Transverse colon (tissue), 3 donors: Measurements from ENCODE around the gene FOS.

ENCODE experiments used
- POLR2A ChIP-seq: fragments of 450-650 bp; IDR thresholded peaks from one replicate; pipeline ENCODE4 v1.6.1; 2016; ENCODE audit warnings: antibody characterized with exemption, mild to moderate bottlenecking, moderate library complexity
- TF ChIP-seq, protein P1 (sequence below), 5 experiments: fragments of 200-600 bp in 3 of 5; fragments of 450-650 bp in 2 of 5; sonication (generic) in 3 of 5; IDR thresholded peaks; 1 replicate in 2 of 5; 2 replicates in 3 of 5; pipeline ENCODE4 v1.5.1; 2016 to 2017; ENCODE audit warnings: antibody characterized with exemption in 5 of 5, inconsistent platforms in 3 of 5, mild to moderate bottlenecking in 2 of 5, moderate library complexity in 1 of 5

DNA sequence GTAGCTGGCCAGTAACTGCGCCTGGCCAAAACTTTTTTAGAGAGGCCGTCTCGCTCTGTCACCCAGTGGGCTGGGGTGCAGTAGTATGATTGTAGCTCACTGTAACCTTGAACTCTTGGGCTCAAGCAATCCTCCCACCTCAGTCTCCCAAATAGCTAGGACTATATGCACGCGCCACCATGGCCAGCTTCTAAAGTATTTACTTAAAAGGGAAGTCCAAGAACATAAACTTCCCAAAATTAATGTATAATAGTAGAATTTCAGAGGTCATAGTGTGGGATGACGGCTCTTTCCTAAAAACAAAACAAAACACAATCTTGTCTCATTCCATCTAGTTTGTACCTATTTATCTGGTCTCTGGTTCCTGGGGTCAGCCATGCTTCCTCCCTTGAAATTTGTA lies 42.2 kb upstream of the FOS start:
- no peak for TF ChIP-seq POLR2A
- TF ChIP-seq, protein P1, sequence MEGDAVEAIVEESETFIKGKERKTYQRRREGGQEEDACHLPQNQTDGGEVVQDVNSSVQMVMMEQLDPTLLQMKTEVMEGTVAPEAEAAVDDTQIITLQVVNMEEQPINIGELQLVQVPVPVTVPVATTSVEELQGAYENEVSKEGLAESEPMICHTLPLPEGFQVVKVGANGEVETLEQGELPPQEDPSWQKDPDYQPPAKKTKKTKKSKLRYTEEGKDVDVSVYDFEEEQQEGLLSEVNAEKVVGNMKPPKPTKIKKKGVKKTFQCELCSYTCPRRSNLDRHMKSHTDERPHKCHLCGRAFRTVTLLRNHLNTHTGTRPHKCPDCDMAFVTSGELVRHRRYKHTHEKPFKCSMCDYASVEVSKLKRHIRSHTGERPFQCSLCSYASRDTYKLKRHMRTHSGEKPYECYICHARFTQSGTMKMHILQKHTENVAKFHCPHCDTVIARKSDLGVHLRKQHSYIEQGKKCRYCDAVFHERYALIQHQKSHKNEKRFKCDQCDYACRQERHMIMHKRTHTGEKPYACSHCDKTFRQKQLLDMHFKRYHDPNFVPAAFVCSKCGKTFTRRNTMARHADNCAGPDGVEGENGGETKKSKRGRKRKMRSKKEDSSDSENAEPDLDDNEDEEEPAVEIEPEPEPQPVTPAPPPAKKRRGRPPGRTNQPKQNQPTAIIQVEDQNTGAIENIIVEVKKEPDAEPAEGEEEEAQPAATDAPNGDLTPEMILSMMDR (IDR thresholded peaks at IDR 0.05): no peak
